ENCODE data around the gene INPP5D. TPM values are rescaled to one million over a fixed set of nuclear protein-coding genes. Genes with fewer than 3 reads are reported as not detected.
A peak's percentile ranks its signal among the peaks of the same experiment; 100 is the strongest.

Gene INPP5D
- total RNA-seq, 1 donor from 2014 or later = 33.3 TPM

DNA sequence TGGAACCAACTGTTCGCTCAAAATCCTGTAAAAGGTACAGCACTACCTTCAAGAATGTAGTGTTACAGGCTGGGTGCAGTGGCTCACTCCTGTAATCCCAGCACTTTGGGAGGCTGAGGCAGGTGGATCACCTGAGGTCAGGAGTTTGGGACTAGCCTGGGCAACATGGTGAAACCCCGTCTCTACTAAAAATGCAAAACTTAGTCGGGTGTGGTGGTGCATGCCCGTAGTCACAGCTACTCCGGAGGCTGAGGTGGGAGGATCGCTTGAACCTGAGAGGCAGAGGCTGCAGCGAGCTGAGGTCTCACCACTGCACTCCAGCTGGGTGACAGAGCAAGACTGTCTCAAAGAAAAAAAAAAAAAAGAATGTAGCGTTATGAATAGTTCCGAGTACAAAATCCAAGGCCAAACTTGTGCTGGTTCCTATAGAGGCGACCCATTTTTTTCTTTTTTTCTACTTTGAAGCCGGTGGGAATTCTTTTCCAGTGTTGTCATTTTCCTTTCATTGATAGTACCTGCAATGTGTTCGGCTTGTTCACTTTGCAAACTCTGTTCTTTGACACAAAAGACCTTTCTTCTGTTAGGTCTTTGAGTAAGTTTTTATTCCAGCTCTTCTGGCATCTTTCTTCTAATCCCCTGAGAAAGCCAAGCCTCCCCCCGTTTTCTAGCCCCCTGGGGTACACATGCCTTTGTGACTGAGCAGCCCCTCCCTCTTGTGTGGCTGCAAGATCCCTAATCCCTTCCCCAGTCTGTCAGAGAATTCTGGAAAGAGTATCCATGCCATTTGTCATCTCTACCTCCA is 25.1 kb downstream of the INPP5D start:
- H3K4me1 ChIP-seq = peaks cover 57% of the 10 kb centered on the region
- intact Hi-C loops (cut with DNase I) = no loop called here

DNA sequence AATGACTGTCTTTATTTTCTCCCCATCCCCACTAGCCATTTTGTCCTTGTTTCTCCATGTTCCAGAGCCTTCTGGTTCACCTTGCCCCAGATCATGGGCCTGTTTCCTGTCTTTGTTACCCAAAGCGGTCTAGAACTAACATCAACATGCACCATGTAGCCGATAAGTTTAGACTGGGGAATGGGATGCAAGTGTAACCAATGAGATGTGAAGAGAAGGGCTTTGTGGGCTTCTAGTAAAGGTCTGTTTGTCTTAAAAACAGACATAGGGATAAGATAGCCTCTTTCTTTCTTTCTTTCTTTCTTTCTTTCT is 25.7 kb downstream of the INPP5D start:
- no peak for ATAC-seq
- Histone ChIP-seq H3K4me1 (peaks cover 54% of the 10 kb centered on the region), H3K27me3 (no peaks in the 10 kb centered on the region), H3K9me3 (no peaks in the 10 kb centered on the region), H3K4me3 (no peak overlapping the region), H3K36me3 (no peaks in the 10 kb centered on the region), H3K27ac (peak overlapping the region; percentile 85)
- intact Hi-C loops (cut with DNase I) = no loop called here
- DNase-seq = no peak
- TF ChIP-seq, protein P1, sequence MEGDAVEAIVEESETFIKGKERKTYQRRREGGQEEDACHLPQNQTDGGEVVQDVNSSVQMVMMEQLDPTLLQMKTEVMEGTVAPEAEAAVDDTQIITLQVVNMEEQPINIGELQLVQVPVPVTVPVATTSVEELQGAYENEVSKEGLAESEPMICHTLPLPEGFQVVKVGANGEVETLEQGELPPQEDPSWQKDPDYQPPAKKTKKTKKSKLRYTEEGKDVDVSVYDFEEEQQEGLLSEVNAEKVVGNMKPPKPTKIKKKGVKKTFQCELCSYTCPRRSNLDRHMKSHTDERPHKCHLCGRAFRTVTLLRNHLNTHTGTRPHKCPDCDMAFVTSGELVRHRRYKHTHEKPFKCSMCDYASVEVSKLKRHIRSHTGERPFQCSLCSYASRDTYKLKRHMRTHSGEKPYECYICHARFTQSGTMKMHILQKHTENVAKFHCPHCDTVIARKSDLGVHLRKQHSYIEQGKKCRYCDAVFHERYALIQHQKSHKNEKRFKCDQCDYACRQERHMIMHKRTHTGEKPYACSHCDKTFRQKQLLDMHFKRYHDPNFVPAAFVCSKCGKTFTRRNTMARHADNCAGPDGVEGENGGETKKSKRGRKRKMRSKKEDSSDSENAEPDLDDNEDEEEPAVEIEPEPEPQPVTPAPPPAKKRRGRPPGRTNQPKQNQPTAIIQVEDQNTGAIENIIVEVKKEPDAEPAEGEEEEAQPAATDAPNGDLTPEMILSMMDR (IDR thresholded peaks at IDR 0.05) = no peak

More for the DNA sequence above, 25.1 kb downstream of the INPP5D start:
- Histone ChIP-seq H3K9me3 (no peaks in the 10 kb centered on the region), H3K27me3 (no peaks in the 10 kb centered on the region), H3K27ac (peak overlapping the region; percentile 85), H3K4me3 (no peak overlapping the region), H3K36me3 (no peaks in the 10 kb centered on the region)
- ATAC-seq (no peak), DNase-seq (peak; percentile 45)
- TF ChIP-seq, protein P1 (IDR thresholded peaks at IDR 0.05) = no peak

DNA sequence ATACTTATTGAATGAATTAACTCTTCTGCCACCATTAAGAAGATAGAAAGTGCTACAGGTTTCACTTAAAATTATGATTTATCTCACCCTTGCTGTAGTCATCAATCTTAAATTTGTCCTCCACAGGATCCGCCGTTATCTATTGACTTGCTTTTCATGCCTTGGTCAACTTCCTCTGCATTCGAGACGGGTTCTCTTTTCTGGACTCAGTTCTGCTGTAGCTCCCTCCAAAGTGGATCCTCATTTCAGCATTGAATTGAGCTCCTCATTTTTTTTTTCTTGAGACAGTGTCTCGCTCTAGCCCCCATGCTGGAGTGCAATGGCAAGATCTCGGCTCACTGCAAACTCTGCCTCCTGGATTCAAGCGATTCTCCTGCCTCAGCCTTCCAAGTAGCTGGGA is 27.6 kb downstream of the INPP5D start:
- Histone ChIP-seq H3K4me1 (peaks cover 39% of the 10 kb centered on the region), H3K27ac (peak overlapping the region; percentile 85), H3K27me3 (no peaks in the 10 kb centered on the region), H3K4me3 (no peak overlapping the region), H3K36me3 (no peaks in the 10 kb centered on the region), H3K9me3 (no peaks in the 10 kb centered on the region)
- intact Hi-C loops (cut with DNase I) = no loop called here
- no peak for ATAC-seq
- DNase-seq = no peak
- TF ChIP-seq, protein P1 (IDR thresholded peaks at IDR 0.05) = no peak

DNA sequence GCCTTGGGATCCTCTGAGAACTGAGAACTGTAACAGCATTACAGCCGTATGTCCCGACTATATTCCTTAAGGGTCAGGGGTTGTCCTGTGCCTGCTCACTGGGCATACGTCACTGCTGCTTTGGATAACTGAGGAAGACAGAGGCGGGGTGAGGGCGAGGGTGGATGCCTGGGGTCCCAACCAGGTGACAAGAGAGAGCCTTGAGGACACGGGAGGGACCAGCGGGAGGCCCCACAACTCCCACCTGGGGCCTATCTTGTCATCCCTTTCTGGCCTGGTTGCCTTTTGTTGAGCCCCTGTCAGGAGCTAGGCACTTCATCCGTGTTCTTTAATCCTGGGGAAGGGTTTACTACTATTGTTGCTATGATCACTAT is 28.8 kb downstream of the INPP5D start:
- no peaks in the 10 kb centered on the region for H3K36me3 ChIP-seq
- intact Hi-C loops (cut with DNase I) = no loop called here
- peak overlapping the region; percentile 55 for H3K27ac ChIP-seq
- DNase-seq = peak; percentile 33
- TF ChIP-seq, protein P1 (IDR thresholded peaks at IDR 0.05) = no peak
- H3K27me3 ChIP-seq = no peaks in the 10 kb centered on the region
- H3K4me1 ChIP-seq = peaks cover 27% of the 10 kb centered on the region
- no peaks in the 10 kb centered on the region for H3K9me3 ChIP-seq
- no peak for ATAC-seq
- H3K4me3 ChIP-seq = no peak overlapping the region

DNA sequence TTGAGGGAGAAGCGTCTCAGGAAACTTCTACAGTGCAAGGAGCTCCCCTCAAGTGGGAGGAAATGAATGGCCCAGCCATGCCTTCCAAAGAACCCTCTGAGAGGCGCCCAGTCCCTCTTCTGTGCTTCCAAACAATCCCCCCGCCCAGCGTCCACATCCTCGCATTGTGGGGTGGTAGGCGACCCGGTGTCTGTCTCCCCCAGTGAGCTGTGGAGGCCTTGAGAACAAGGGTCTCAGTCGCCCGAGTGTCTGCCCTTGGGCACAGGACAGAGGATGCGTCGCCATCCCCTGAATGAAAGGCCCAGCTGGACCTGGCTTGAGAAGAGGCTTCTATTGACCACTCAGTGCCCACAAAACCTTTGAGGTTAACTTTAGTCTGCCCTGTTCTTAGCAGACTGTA is 29.7 kb downstream of the INPP5D start:
- TF ChIP-seq, protein P1 (IDR thresholded peaks at IDR 0.05) = no peak
- DNase-seq (peak; percentile 50), ATAC-seq (no peak)
- H3K27ac ChIP-seq = no peak overlapping the region
- no peaks in the 10 kb centered on the region for H3K27me3 ChIP-seq
- H3K9me3 ChIP-seq = no peaks in the 10 kb centered on the region
- intact Hi-C loops (cut with DNase I) = no loop called here
- no peak overlapping the region for H3K4me3 ChIP-seq
- no peaks in the 10 kb centered on the region for H3K36me3 ChIP-seq
- H3K4me1 ChIP-seq = peaks cover 24% of the 10 kb centered on the region
